Endodermal cell (in vitro differentiated cells): ENCODE results near the gene ABLIM2. TPM values are rescaled to one million over a fixed set of nuclear protein-coding genes. Genes with fewer than 3 reads are reported as not detected.

Source experiments
- DNase-seq: peaks from one replicate; pipeline ENCODE4 v3.0.0-alpha.2; 2017
- H3K27ac ChIP-seq: 2 replicates; pipeline ENCODE4 v1.5.1; 2013; ENCODE audit warnings: mild to moderate bottlenecking, low read depth, low read length, moderate library complexity
- H3K27me3 ChIP-seq: 2 replicates; pipeline ENCODE4 v1.6.1; 2013; ENCODE audit warnings: mild to moderate bottlenecking, low read length, moderate library complexity; ENCODE audit not compliant: insufficient read depth, control insufficient read depth, poor library complexity, severe bottlenecking
- H3K36me3 ChIP-seq: 2 replicates; pipeline ENCODE4 v1.7.0; 2013; ENCODE audit warnings: mild to moderate bottlenecking, low read length, moderate library complexity; ENCODE audit not compliant: control insufficient read depth, insufficient read depth
- H3K4me1 ChIP-seq: one replicate; pipeline ENCODE4 v1.7.0; 2013; ENCODE audit warnings: low read length; ENCODE audit not compliant: control insufficient read depth, insufficient read depth
- H3K4me3 ChIP-seq: 2 replicates; pipeline ENCODE4 v1.5.1; 2013; ENCODE audit warnings: mild to moderate bottlenecking, low read length, moderate library complexity
- H3K9ac ChIP-seq: 2 replicates; pipeline ENCODE4 v1.6.1; 2013; ENCODE audit warnings: mild to moderate bottlenecking, low read length, moderate library complexity; ENCODE audit not compliant: poor library complexity, severe bottlenecking; ENCODE audit errors: extremely low read depth
- H3K9me3 ChIP-seq: 2 replicates; pipeline ENCODE4 v1.6.1; 2013; ENCODE audit warnings: mild to moderate bottlenecking, low read length, moderate library complexity; ENCODE audit not compliant: control insufficient read depth
- H3K27ac Mint-ChIP-seq: 2 replicates; pipeline ENCODE4 v1.8.0; 2020; ENCODE audit warnings: mixed read lengths
- H3K27me3 Mint-ChIP-seq: 2 replicates; pipeline ENCODE4 v1.8.0; 2021; ENCODE audit warnings: mild to moderate bottlenecking, mixed read lengths; ENCODE audit not compliant: insufficient read depth
- H3K36me3 Mint-ChIP-seq: 2 replicates; pipeline ENCODE4 v1.8.0; 2020; ENCODE audit warnings: low read depth, mixed read lengths
- H3K4me1 Mint-ChIP-seq: 2 replicates; pipeline ENCODE4 v1.8.0; 2020; ENCODE audit warnings: mixed read lengths
- H3K4me3 Mint-ChIP-seq: 2 replicates; pipeline ENCODE4 v1.8.0; 2020; ENCODE audit warnings: mild to moderate bottlenecking, moderate library complexity, mixed read lengths
- H3K9me3 Mint-ChIP-seq: 2 replicates; pipeline ENCODE4 v1.8.0; 2020; ENCODE audit warnings: mild to moderate bottlenecking, mixed read lengths
- WGBS, 2 experiments: methylation state at CpG; one replicate each; pipeline versions ENCODE4 v1.1.5 to v1.1.7; 2013; ENCODE audit warnings: missing lambda C conversion rate in 2 of 2, mixed read lengths in 1 of 2; ENCODE audit not compliant: insufficient coverage in 1 of 2, insufficient read length in 1 of 2; 5-methylcytosine and 5-hydroxymethylcytosine counted together
- total RNA-seq, 2 donors: library from RNA; stranded (reverse); fragmentation: NEBNext Ultra II Directional in 1 of 2; extraction: Animal tissue kit (Norgen Biotek cat#: 25700) in 1 of 2; gene quantifications; 2 replicates in 1 of 2; 3 replicates in 1 of 2; pipeline ENCODE4 v1.2.1, GENCODE V29; 2021
- TF ChIP-seq, protein P1 (sequence below): fragments of 200-600 bp; sonication (generic); conservative IDR thresholded peaks from 2 replicates; pipeline ENCODE4 v1.5.0; 2021; ENCODE audit warnings: antibody characterized with exemption, mild to moderate bottlenecking

ABLIM2 gene
- total RNA-seq, 2 donors from 2014 or later, result 0.35 to 1.6 TPM

GRCh38 chr4:8121292-8122015 is 37.2 kb downstream of the ABLIM2 start:
- H3K27ac Mint-ChIP-seq, result no peak overlapping the region
- Histone ChIP-seq H3K9me3 (no peaks in the 10 kb centered on the region), H3K27ac (no peak overlapping the region), H3K27me3 (no peaks in the 10 kb centered on the region), H3K36me3 (no peaks in the 10 kb centered on the region), H3K4me1 (no peaks in the 10 kb centered on the region), H3K4me3 (no peak overlapping the region), H3K9ac (no peak overlapping the region)
- peaks cover 5% of the 10 kb centered on the region for H3K9me3 Mint-ChIP-seq
- H3K36me3 Mint-ChIP-seq, result no peaks in the 10 kb centered on the region
- no peak overlapping the region for H3K4me3 Mint-ChIP-seq
- TF ChIP-seq, protein P1, sequence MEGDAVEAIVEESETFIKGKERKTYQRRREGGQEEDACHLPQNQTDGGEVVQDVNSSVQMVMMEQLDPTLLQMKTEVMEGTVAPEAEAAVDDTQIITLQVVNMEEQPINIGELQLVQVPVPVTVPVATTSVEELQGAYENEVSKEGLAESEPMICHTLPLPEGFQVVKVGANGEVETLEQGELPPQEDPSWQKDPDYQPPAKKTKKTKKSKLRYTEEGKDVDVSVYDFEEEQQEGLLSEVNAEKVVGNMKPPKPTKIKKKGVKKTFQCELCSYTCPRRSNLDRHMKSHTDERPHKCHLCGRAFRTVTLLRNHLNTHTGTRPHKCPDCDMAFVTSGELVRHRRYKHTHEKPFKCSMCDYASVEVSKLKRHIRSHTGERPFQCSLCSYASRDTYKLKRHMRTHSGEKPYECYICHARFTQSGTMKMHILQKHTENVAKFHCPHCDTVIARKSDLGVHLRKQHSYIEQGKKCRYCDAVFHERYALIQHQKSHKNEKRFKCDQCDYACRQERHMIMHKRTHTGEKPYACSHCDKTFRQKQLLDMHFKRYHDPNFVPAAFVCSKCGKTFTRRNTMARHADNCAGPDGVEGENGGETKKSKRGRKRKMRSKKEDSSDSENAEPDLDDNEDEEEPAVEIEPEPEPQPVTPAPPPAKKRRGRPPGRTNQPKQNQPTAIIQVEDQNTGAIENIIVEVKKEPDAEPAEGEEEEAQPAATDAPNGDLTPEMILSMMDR, result no peak
- no peaks in the 10 kb centered on the region for H3K4me1 Mint-ChIP-seq
- H3K27me3 Mint-ChIP-seq, result no peaks in the 10 kb centered on the region
- WGBS, 2 experiments, result 92 to 100% methylated on average over 3 to 16 of the region's 16 CpGs
- no peak for DNase-seq

GRCh38 chr4:8120501-8120900 is 38.1 kb downstream of the ABLIM2 start:
- H3K27me3 Mint-ChIP-seq, result no peaks in the 10 kb centered on the region
- Histone ChIP-seq H3K9ac (no peak overlapping the region), H3K27me3 (no peaks in the 10 kb centered on the region), H3K36me3 (no peaks in the 10 kb centered on the region), H3K4me1 (no peaks in the 10 kb centered on the region), H3K4me3 (no peak overlapping the region), H3K27ac (no peak overlapping the region), H3K9me3 (no peaks in the 10 kb centered on the region)
- TF ChIP-seq, protein P1, result no peak
- H3K36me3 Mint-ChIP-seq, result no peaks in the 10 kb centered on the region
- no peak overlapping the region for H3K27ac Mint-ChIP-seq
- H3K4me1 Mint-ChIP-seq, result no peaks in the 10 kb centered on the region
- H3K9me3 Mint-ChIP-seq, result peaks cover 5% of the 10 kb centered on the region
- WGBS, 2 experiments, result 83 to 84% methylated on average over 12 of the region's 12 CpGs
- DNase-seq, result no peak
- no peak overlapping the region for H3K4me3 Mint-ChIP-seq

- no peak overlapping the region for H3K27ac ChIP-seq
- no peaks in the 10 kb centered on the region for H3K36me3 ChIP-seq
- H3K4me1 ChIP-seq, result no peaks in the 10 kb centered on the region
- no peaks in the 10 kb centered on the region for H3K36me3 Mint-ChIP-seq
- no peaks in the 10 kb centered on the region for H3K27me3 ChIP-seq
- DNase-seq, result no peak
- H3K9me3 Mint-ChIP-seq, result peaks cover 5% of the 10 kb centered on the region
- H3K4me3 Mint-ChIP-seq, result no peak overlapping the region
- no peaks in the 10 kb centered on the region for H3K27me3 Mint-ChIP-seq
- H3K4me1 Mint-ChIP-seq, result no peaks in the 10 kb centered on the region
- H3K27ac Mint-ChIP-seq, result no peak overlapping the region
- H3K4me3 ChIP-seq, result no peak overlapping the region
- no peaks in the 10 kb centered on the region for H3K9me3 ChIP-seq
- H3K9ac ChIP-seq, result no peak overlapping the region
- WGBS, 2 experiments, result 92 to 93% methylated on average over 15 to 18 of the region's 18 CpGs
- TF ChIP-seq, protein P1, result no peak
These were observed 38.7 kb downstream of the ABLIM2 start for GRCh38 chr4:8119877-8120276.
